CD1c-positive myeloid dendritic cell (primary cell): ENCODE data around the gene EGFR.

ENCODE experiments used
- DNase-seq: peaks from one replicate; pipeline ENCODE4 v3.0.0-alpha.2; 2016; ENCODE audit errors: extremely low spot score

Gene EGFR

GRCh38 chr7:55081472-55082227 lies 62.8 kb downstream of the EGFR start:
- no peak for DNase-seq

- no peak for DNase-seq
Observed at GRCh38 chr7:55082228-55082603, 63.4 kb downstream of the EGFR start.

- DNase-seq, result no peak
Observed at GRCh38 chr7:55083206-55083605, 64.4 kb downstream of the EGFR start.

GRCh38 chr7:55084307-55084706 lies 65.5 kb downstream of the EGFR start:
- no peak for DNase-seq

GRCh38 chr7:55085511-55086412 lies 66.9 kb downstream of the EGFR start:
- DNase-seq, result no peak

- DNase-seq, result no peak
Observed at GRCh38 chr7:55086413-55087201, 67.8 kb downstream of the EGFR start.

- no peak for DNase-seq
Observed at GRCh38 chr7:55087521-55087961, 68.7 kb downstream of the EGFR start.

GRCh38 chr7:55088107-55088506 lies 69.3 kb downstream of the EGFR start:
- DNase-seq, result no peak

GRCh38 chr7:55088620-55089019 lies 69.8 kb downstream of the EGFR start:
- no peak for DNase-seq

- DNase-seq, result no peak
Observed at GRCh38 chr7:55092186-55092974, 73.6 kb downstream of the EGFR start.

GRCh38 chr7:55092975-55093373 lies 74.2 kb downstream of the EGFR start:
- no peak for DNase-seq

- DNase-seq, result no peak
Observed at GRCh38 chr7:55093674-55094073, 74.9 kb downstream of the EGFR start.

- DNase-seq, result no peak
Observed at GRCh38 chr7:55094092-55094690, 75.4 kb downstream of the EGFR start.

GRCh38 chr7:55095672-55096071 lies 76.9 kb downstream of the EGFR start:
- DNase-seq, result no peak

GRCh38 chr7:55096323-55096722 lies 77.5 kb downstream of the EGFR start:
- no peak for DNase-seq

- no peak for DNase-seq
Observed at GRCh38 chr7:55097100-55097499, 78.3 kb downstream of the EGFR start.

- no peak for DNase-seq
Observed at GRCh38 chr7:55099066-55099820, 80.4 kb downstream of the EGFR start.

GRCh38 chr7:55099821-55100543 lies 81.2 kb downstream of the EGFR start:
- no peak for DNase-seq

GRCh38 chr7:55100544-55101327 lies 81.9 kb downstream of the EGFR start:
- no peak for DNase-seq
